NCI-H748 treated with DMSO at 0.1 percent for 48 hours (cell line): ENCODE data around the gene PISD.
"Not testable (repeated sequence)": the region's sequence is repeated elsewhere in the genome, so short reads cannot be mapped to it uniquely, and the experiment has no call there.

Source experiments
- DNase-seq: peaks from one replicate; lab custom pipeline; 2025; lab: John Stamatoyannopoulos, UW

Gene PISD

DNA sequence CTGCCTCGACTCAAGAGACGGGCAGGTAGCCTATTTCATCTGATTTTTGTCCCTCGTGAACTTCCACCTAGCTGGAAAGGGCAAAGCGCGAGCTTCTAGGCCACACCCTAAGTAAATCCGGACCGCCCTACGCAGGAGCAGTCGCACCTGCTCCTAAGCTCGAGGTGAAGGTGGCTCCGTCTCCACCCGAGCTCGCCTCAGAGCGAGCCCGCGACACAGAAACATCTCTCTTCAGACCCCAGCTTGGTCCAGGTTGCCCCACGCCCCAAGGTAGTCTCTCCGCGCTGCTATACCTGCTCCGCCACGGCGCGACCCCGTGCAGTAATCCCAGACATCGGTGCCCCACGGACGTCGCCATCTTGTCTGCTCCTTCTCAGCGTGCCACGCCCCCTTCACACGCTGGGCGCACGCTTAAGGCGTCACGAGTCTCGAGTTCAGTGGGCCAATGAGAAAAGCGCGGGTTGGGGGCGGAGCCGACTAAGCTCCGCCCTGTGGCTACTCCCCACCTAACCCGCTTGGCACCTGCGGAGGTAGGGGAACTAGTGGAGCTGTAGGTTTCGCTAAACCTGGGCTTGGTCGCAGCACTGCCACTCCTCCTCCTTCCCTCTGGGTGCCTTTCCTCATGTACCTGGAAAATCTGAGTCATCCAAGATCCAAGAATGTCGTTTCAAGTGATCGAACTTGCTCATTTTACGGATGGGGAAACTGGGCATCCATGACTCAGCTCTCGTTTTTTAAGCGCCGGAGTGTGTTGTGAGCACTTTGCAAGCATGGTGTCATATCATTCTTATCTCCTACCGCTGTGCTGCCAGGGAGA lies at the start of gene PISD:
Gene PISD, minus strand, starts transcription at position 365 of the 817 bp plus-strand sequence. Its CDS starts 7 bp downstream, at position 358.
- peak; percentile 80 for DNase-seq

DNA sequence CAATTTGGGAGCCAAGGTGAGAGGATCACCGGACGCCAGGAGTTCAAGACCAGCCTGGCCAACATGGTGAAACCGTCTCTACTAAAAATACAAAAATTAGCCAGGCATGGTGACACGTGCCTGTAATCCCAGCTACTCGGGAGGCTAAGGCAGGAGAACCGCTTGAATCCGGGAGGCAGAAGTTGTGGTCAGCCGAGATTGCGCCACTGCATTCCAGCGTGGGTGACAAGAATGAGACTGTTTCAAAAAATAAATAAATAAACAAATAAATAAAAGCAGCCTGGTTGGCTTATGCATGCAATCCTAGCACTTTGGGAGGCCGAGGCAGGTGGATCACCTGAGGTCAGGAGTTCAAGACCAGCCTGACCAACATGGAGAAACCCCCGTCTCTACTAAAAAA lies 49.2 kb upstream of the PISD start:
- not testable (repeated sequence) for DNase-seq

DNA sequence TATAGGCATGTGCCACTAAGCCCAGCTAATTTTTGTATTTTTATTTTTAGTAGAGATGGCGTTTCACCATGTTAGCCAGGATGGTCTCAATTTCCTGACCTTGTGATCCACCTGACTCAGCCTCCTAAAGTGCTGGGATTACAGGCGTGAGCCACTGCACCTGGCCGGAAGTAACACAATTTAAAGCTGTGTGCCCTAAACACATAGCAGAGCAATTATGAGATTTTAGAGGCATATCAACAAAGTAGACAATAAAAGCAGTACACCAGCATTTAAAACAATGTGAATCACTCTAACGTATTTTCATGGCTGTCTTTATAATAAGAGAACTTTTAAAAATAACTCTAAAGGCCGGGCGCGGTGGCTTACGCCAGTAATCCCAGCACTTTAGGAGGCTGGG lies 45.5 kb upstream of the PISD start:
- DNase-seq = peak; percentile 0

DNA sequence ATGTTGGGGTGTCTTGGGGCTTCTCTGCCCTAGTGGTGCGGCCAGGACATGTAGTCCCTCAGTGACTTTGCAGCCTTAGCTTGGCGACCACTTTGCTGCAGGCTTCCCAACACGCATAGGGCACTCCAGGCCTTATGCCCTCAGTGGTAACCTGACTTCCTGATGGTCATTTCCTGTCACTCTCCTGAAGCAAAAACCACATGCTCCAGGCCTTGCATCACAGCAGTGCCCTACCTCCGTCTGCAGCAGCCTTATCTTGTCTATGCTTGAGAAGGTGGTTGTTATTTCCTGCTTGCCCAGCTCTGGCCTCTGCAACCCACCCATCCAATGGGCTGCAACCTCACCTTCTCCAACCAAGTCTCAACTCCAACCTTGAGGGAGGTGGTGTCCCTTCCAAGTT lies 33.4 kb upstream of the PISD start:
- no peak for DNase-seq

DNA sequence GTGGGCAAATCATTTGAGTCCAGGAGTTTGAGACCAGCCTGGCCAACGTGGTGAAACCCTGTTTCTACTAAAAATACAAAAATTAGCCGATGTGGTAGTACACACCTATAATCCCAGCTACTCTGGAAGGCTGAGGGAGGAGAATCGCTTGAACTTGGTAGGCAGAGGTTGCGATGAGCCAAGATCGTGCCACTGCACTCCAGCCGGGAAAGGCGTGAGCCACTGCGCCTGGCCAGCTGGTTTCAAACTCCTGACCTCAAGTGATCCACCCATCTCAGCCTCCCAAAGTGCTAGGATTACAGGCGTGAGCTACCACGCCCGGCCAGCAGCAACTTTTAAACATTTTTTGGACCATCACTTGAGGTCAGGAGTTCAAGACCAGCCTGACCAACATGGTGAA lies 32.0 kb upstream of the PISD start:
- DNase-seq = not testable (repeated sequence)

DNA sequence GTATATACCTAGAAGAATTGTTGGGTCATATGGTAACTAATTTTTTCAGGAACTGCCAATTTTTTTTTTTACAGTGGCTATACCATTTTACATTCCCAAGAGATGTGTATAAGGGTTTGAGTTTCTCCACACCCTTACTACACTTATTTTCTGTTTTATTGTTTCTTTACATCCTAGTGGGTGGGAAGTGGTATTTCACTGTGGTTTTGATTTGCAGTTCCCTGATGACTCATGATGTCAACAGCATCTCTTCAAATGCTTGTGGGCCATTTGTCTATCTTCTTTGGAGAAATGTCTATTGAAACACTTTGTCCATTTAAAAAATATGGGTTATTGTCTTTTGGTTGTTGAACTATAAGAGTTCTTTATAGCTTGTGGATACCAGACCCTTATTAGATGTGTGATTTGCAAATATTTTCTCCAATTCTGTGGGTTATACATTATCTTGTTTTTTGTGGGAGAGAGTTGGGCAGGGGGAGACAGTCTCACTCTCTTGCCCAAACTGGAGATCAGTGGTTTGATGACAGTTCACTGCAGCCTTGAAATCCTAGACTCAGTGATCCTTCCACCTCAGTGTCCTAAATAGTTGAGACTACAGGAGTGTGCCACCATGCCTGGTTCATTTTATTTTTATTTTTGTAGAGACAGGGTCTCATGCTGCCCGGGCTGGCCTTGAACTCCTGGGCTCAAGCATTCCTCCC lies 30.3 kb upstream of the PISD start:
- no peak for DNase-seq

DNA sequence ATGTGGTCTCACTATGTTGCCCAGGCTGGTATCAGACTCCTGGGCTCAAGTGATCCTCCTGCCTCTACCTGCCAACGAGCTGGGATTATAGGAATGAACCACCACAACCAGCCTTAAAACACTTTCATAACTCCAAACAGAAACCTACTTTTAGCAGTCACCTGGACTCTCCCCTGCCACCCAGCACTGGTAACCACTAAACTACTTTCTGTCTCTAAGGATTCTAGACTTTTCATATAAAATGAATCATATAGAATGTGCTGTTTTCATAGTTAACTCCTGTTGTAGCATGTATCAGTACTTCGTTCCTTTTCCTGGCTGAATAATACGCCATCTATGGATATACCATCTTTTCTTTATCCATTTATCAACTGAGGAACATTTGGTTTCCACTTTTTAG lies 29.4 kb upstream of the PISD start:
- no peak for DNase-seq

DNA sequence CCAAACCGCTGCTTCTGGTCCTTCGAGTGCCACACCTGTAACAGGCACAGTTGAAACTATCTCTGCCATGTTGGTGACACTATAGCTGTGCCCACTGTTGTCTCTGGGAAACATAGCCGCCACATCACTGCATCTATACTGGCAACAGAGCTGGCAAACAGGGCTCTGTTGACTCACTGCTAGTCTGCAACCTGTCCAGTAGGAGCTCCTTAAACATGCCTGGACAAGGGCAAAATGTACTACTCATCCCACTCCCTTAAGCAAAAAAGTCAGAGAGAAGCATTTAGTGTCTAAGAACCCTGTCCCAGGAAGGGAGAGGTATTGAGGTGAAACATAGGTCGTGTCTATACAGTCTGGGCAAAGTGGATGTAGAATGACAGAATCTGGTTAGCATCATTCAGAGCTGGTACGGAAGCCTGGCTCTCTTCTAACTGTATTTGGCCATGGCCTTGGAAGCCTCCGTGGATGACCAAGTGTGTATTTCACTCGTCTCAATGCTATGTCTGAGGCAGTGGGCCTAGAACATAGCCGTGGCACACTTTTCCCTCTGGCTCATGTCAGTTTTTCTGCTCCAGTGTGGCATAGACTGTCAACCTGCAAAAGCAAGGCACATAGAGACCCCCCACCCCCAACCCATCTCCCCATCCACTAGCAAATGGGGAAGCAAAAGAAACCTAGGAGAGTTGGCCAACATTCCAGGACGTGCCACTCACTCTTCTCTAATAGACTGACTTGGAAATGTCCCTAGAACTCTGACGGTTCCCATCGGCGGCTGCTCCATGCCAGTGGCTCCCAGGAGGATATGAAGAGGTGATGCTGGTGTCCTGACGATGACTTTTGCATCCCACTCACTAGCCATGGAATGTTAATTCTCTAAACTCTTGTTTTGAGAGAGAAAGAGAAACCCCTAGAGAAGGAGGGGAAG lies 21.4 kb upstream of the PISD start:
- DNase-seq = no peak

DNA sequence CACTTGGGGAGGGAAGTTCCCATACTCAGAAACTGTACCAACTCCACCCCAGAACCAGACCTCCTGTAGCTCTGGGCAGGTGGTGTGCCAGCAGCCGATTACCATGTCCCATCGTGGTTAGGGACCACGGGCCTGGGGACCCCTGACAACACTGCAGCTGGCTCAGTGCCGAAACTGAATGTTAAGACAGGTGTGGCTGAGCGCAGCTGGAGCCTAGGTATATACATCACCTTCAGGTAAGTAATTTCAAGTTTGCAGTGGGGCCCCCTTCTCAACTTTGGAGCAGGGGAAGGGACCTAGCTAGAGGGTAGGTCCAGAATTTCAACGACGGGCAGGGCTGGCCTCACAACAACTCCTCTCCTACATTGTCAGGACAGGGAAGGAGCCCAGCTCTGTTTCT lies 20.7 kb upstream of the PISD start:
- no peak for DNase-seq

DNA sequence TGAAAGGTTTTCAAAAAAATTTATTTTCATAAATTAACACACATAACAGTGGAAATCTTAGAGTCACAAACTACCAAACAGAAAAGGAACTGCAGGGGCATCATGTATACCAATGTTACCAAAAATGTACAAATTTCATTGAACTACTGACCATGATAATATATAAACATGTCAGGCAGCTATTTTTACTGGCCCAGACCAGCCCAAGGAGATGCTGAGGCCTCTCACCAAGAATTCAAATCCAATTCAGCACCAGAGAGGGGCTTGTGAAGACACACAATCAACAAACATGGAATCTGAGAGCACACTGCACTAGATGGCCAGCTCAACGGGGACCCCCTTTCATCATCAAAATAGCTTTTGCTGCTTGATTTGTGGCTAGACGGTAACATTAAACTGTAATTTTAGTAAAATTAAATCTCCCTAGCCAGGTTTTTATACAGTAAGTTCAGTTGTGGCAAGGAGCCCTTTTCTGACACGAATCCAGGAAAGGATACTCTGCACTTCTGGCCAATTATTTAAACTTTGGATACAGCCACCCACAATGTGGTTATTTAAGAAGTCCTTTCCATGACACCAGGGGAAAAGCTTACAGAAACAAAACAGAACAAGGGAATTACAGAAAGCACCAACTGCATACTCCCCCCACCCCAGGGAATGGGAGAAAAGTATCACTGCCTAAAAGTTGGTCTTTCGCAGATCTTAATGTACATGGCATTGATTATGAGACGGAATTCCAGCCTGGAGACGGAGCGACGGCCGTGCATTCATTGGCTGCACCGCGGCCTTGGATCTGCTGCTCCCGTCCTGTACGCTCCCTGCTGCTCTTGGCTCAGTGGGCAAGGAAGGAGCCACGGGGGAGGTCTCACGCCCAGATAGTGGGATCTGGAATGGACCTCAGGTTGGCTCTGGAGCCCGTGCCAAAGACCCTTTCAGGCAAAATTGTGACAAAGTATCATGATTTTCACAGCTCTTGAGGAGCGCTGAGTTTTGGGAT lies 19.6 kb upstream of the PISD start:
- no peak for DNase-seq

DNA sequence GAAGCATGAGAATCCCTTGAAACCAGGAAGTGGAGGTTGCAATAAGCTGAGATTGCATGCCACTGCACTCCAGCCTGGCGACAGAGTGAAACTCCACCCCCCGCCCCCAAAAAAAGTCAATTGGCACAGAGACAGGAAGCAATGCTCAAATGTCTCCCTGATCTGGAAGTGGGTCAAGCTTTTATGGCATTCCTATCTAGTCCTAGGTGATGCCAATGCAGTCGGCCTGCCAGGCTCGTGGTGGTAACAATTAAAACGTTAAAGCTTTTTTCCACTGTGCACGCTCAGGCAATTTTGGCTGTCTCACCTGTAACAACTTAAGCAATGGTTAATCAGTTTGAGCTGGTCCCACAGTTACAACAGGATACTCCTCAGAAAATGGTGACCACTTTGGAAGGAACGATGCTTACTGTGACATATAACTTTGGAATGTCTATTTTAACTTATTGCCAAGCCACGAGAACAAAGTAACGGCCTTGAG lies 18.9 kb upstream of the PISD start:
- DNase-seq = no peak

DNA sequence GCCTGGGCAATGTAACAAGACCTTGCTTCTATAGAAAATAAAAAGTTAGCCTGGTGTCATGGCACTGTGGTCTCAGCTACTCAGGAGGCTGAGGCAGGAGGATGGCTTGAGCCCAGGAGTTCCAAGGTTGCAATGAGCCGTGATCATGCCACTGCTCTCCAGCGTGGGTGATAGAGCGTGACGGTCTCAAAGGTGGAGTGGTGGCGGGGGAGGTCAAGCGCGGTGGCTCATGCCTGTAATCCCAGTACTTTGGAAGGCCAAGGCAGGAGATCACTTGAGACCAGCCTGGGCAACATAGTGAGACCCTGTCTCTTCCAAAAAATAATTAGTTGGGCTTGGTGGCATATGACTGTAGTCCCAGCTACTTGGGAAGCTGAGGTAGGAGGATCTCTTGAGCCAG lies 16.7 kb upstream of the PISD start:
- DNase-seq = no peak

DNA sequence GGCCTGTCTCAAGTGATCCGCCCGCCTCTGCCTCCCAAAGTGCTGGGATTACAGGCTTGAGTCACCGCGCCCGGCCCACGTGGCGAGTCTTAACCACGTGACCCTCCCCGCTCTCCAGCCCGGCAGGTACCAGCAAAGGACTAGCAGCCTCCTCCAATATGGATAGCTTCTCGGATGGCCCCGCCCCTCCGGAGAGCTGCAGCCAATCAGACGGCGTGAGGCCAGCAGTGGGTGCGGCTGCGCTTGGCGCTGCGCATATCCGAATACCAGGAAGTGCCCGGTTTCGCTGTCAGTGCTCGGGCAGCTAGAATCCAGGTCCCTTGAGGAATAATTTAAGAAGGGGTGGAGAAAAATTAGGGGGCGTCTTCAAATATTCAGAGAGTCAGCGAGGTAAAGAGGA lies 14.7 kb upstream of the PISD start:
- DNase-seq = no peak

DNA sequence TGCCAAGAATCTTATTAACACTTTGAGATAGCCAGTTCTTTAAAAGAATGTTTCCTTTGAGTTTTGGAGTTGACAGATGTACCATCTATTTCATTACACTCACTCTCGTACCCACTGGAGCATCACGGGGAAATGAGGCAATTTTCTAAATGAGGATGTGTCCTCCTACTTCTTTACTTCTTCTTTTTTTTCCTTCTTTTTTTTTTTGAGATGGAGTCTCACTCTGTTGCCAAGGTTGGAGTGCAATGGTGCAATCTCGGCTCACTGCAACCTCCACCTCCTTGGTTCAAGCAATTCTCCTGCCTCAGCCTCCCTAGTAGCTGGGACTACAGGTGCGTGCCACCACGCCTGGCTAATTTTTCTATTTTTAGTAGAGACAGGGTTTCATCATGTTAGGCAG lies 12.2 kb upstream of the PISD start:
- DNase-seq = not testable (repeated sequence)

DNA sequence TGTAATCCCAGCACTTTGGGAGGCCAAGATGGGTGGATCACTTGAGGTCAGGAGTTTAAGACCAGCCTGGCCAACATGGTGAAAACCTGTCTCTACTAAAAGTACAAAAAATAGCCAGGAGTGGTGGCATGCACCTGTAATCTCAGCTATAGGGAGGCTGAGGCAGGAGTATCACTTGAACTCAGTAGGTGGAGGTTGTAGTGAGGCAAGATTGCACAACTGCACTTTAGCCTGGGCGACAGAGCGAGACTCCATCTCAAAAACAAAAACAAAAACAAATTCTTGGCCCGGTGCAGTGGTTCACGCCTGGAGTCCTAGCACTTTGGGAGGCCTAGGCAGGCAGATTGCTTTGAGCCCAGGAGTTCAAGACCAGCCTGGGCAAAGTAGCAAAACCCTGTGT lies 6.8 kb upstream of the PISD start:
- not testable (repeated sequence) for DNase-seq

DNA sequence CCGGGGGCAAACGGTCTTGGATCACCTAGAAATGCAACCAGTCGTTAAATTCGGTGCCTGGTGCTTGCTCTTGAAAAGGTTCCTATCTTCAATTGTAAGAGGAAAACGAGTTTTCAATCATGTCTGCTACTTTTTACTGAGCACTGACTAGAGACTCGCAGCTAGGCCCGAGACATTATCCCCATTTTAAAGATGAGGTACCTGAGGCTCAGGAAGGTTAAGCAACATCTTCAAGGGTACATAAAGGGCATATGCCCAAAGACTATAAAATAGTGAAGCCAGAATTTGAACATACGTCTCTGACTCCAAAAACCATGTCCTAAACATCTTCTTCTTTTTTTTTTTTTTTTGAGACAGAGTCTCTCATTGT lies 638 bp upstream of the PISD start:
- DNase-seq = no peak

DNA sequence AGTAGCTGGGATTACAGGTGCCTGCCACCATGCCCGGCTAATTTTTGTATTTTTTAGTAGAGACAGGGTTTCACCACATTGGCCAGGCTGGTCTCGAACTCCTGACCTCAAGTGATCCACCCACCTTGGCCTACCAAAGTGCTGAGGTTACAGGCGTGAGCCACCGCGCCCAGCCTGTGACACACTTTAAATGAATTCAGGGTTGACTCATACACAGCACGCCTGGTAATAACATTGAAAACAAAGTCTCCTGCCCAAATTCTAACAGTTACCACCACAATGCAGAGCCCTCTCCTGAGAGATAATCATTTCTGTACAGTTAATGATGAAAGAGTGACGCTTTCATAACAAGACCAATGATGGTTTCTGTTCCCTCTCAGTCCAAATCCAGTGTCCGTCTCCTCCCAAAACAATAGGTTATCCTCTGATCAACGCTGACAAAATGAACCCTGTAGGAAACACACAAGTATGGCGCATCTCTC lies 1.1 kb downstream of the PISD start:
- DNase-seq = not testable (repeated sequence)

DNA sequence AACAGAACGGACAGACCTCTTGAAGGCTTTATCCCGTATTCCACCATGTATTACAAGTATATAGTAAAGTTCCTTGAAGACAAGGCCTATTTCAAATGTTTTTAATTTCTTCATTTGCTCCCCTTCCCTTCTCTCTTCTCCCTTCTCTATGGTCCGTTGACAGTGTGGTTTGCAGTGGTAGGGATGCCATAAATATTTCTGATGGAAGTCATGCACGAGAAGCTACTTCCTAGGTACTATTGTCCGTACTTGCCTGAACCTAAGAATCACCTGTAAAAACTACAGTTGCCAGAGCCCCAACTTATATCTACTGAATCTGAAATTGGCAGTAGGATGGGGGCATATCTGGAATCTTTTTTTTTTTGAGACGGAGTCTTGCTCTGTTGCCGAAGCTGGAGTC lies 2.8 kb downstream of the PISD start:
- no peak for DNase-seq

DNA sequence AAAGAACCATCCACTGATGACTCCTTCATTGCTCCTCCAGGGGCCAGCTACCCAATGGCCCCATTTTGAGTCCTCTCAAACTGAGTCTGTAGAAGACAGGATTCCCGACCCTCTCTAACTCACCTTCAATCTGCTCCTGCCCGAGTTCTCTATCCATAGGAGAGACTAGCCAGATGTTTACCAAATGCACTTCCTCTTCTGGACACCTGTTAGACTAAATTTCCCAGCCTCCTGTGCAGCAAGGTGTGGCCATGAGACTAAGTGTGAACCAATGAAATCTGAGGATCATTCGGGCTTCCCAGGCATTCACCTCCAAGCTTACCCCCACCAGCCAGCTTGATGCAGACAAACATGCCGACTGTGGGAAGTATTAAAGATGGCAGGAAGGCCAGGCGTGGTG lies 7.6 kb downstream of the PISD start:
- no peak for DNase-seq

DNA sequence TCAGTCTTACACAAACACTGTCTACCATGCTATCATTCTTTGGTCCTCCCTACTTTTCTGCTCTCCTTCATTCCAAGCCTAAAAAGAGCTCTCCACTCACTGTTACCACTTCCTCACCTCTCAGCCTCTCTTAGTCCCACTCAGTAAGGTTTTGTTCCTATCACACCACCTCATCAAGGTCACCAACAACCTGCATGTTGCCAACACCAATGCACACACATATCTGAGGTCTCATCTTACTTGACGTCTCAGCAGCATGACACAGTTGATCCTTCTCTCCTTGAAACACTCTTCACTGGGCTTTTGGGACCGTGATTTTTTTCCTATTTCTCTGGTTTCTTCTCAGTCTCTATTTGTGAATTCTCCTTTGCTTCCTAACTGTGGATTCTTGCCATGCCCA lies 8.1 kb downstream of the PISD start:
- no peak for DNase-seq
